Gastroesophageal sphincter (tissue), 3 donors: ENCODE data around the gene ZBTB7A.

Source experiments
- EP300 ChIP-seq: sonication (generic); formaldehyde crosslinking; IDR thresholded peaks from one replicate; pipeline ENCODE4 v1.6.1; 2017; ENCODE audit warnings: antibody characterized with exemption, mild to moderate bottlenecking
- POLR2A ChIP-seq, 2 donors: fragments of 450-650 bp; IDR thresholded peaks; one replicate each; pipeline ENCODE4 v1.6.1; 2017; ENCODE audit warnings: antibody characterized with exemption in 2 of 2, mild to moderate bottlenecking in 2 of 2, moderate library complexity in 1 of 2
- POLR2AphosphoS5 ChIP-seq: sonication (generic); formaldehyde crosslinking; IDR thresholded peaks from one replicate; pipeline ENCODE4 v1.6.1; 2017; ENCODE audit warnings: antibody characterized with exemption
- TF ChIP-seq, protein P1 (sequence below), 4 experiments: fragments of 200-600 bp in 2 of 4; fragments of 450-650 bp in 2 of 4; sonication (generic) in 1 of 4; IDR thresholded peaks; one replicate each; pipeline ENCODE4 v1.5.1; 2017 to 2019; ENCODE audit warnings: antibody characterized with exemption in 4 of 4, mild to moderate bottlenecking in 2 of 4, moderate library complexity in 2 of 4

DNA sequence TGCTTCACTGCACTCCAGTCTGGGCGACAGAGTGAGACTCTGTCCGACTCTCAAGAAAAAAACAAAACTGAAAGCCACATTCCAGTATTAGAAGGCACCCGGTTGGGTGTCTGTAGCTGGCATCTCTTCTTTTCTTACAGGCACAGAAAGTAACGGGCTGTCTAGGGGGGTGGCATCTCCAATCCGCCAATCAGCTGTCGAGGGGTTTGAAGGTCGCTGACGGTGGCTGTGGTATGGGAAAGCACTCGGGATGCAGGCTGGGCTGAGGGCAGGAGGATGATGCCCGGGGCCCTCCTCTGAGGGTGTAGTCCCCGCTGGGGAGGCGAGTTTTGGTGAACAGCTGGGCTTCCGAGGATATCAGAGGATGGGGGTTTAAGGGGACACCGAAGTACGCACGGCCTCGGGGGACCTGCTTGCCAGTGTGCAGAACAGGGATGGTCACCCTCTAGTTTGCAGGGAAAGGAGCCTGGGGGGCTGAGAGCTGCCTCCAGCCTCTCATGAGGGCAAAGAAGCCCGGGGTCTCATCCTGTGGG is 27.0 kb upstream of the ZBTB7A start:
- TF ChIP-seq, protein P1, sequence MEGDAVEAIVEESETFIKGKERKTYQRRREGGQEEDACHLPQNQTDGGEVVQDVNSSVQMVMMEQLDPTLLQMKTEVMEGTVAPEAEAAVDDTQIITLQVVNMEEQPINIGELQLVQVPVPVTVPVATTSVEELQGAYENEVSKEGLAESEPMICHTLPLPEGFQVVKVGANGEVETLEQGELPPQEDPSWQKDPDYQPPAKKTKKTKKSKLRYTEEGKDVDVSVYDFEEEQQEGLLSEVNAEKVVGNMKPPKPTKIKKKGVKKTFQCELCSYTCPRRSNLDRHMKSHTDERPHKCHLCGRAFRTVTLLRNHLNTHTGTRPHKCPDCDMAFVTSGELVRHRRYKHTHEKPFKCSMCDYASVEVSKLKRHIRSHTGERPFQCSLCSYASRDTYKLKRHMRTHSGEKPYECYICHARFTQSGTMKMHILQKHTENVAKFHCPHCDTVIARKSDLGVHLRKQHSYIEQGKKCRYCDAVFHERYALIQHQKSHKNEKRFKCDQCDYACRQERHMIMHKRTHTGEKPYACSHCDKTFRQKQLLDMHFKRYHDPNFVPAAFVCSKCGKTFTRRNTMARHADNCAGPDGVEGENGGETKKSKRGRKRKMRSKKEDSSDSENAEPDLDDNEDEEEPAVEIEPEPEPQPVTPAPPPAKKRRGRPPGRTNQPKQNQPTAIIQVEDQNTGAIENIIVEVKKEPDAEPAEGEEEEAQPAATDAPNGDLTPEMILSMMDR (IDR thresholded peaks at IDR 0.05), result no peak
- no peak for TF ChIP-seq POLR2A (IDR thresholded peaks at IDR 0.05)
- TF ChIP-seq POLR2AphosphoS5, result no peak
- TF ChIP-seq EP300, result no peak
